K562 (cell line): ENCODE results near the gene KLHL25. TPM values are rescaled to one million over a fixed set of nuclear protein-coding genes. Genes with fewer than 3 reads are reported as not detected.

ENCODE experiments used
- ATAC-seq: fragments of 200-7000 bp; cut with Tn5 transposase; 3 replicates; pipeline ENCODE4 v1.9.1; 2020; ENCODE audit warnings: moderate library complexity
- BruUV-seq: library from RNA; stranded (reverse); fragments of 400-500 nt; replicated peaks from 2 replicates; lab custom pipeline; 2021; lab: Mats Ljungman, UMichigan
- CTCF ChIA-PET: fragments of 300-600 bp; formaldehyde crosslinking; extraction: SDS; loops from one replicate; lab custom pipeline; 2021; ENCODE audit warnings: low intra/inter-chr PET ratio; lab: Yijun Ruan, JAX
- POLR2A ChIA-PET: fragments of 300-600, 350-650 bp; sonication (Branson Sonifier 250); formaldehyde crosslinking; extraction: SDS; loops from one replicate; lab custom pipeline; 2021; ENCODE audit warnings: antibody characterized with exemption, inconsistent platforms; lab: Yijun Ruan, JAX
- DNase-seq, 4 experiments: peaks; one replicate each; pipeline versions ENCODE4 v3.0.0 to v3.0.0-alpha.2; 2011 to 2018; ENCODE audit warnings: low spot score in 3 of 4, mixed read lengths in 3 of 4; ENCODE audit errors: extremely low read depth in 1 of 4
- FAIRE-seq: peaks from 2 replicates; lab custom pipeline; 2011; peaks lifted over from hg19 to GRCh38; lab: Jason Lieb, UNC
- H2AFZ ChIP-seq: 2 replicates; pipeline ENCODE4 v1.6.0; 2011; ENCODE audit warnings: low read depth, low read length, control low read depth, inconsistent platforms
- H3K27ac ChIP-seq: fragments of 200-600 bp; 3 replicates; pipeline ENCODE4 v1.8.0; 2011; ENCODE audit warnings: low read depth, mild to moderate bottlenecking, control low read depth, inconsistent platforms, low read length, moderate library complexity, mixed read lengths; ENCODE audit errors: extremely low read depth
- H3K27me3 ChIP-seq, 2 experiments: fragments of 300-600 bp in 1 of 2; 2 replicates in 1 of 2; 3 replicates in 1 of 2; pipeline versions ENCODE4 v1.6.0 to v1.8.0; 2011; ENCODE audit warnings: inconsistent platforms in 2 of 2, low read length in 2 of 2, mild to moderate bottlenecking in 1 of 2, mixed read lengths in 1 of 2, moderate library complexity in 1 of 2; ENCODE audit not compliant: control insufficient read depth in 2 of 2, insufficient read depth in 2 of 2
- H3K36me3 ChIP-seq: fragments of 300-600 bp; 3 replicates; pipeline ENCODE4 v1.8.0; 2011; ENCODE audit warnings: mild to moderate bottlenecking, low read length, inconsistent platforms; ENCODE audit not compliant: control insufficient read depth, insufficient read depth
- H3K4me1 ChIP-seq, 2 experiments: fragments of 200-600 bp in 1 of 2; replicated peaks in 1 of 2; 2 replicates in 1 of 2; 3 replicates in 1 of 2; pipeline versions ENCODE4 v1.5.1 to v1.8.0; 2011; ENCODE audit warnings: inconsistent platforms in 2 of 2, low read length in 2 of 2, mild to moderate bottlenecking in 1 of 2, mixed read lengths in 1 of 2, moderate library complexity in 1 of 2; ENCODE audit not compliant: control insufficient read depth in 2 of 2, insufficient read depth in 2 of 2
- H3K4me2 ChIP-seq: 2 replicates; pipeline ENCODE4 v1.6.1; 2011; ENCODE audit warnings: low read length, control low read depth, inconsistent platforms, mixed read lengths; ENCODE audit not compliant: insufficient read depth
- H3K4me3 ChIP-seq: fragments of 200-600 bp; sonication (generic), shearing (Covaris generic); 2 replicates; pipeline ENCODE4 v1.5.1; 2016; ENCODE audit warnings: control low read depth, inconsistent platforms
- H3K79me2 ChIP-seq: fragments of 200-600 bp; 3 replicates; pipeline ENCODE4 v1.8.0; 2011; ENCODE audit warnings: low read length, inconsistent platforms; ENCODE audit not compliant: control insufficient read depth, insufficient read depth
- H3K9ac ChIP-seq, 2 experiments: 2 replicates each; pipeline versions ENCODE4 v1.6.0 to v1.6.1; 2011; ENCODE audit warnings: low read depth in 2 of 2, low read length in 2 of 2, control low read depth in 1 of 2, inconsistent platforms in 1 of 2, mild to moderate bottlenecking in 1 of 2, mixed read lengths in 1 of 2; ENCODE audit not compliant: insufficient read depth in 1 of 2
- H3K9me1 ChIP-seq: one replicate; pipeline ENCODE4 v1.6.0; 2011; ENCODE audit warnings: inconsistent platforms, mild to moderate bottlenecking, low read length, moderate library complexity; ENCODE audit not compliant: control insufficient read depth, insufficient read depth
- H3K9me3 ChIP-seq: replicated peaks from 2 replicates; pipeline ENCODE4 v1.5.1; 2011; ENCODE audit warnings: low read depth, low read length, inconsistent platforms; ENCODE audit not compliant: control insufficient read depth, insufficient read depth
- H4K20me1 ChIP-seq: replicated peaks from 2 replicates; pipeline ENCODE4 v1.6.1; 2011; ENCODE audit warnings: low read length, inconsistent platforms, mixed read lengths; ENCODE audit not compliant: control insufficient read depth, insufficient read depth
- ELK1 ChIP-seq: sonication (generic); formaldehyde crosslinking; IDR thresholded peaks from 2 replicates; pipeline ENCODE4 v1.8.1; 2022; ENCODE audit warnings: missing genetic modification reagents
- NCOA6 ChIP-seq: fragments of 450-650 bp; IDR thresholded peaks from 2 replicates; pipeline ENCODE4 v1.6.1; 2017; ENCODE audit warnings: mild to moderate bottlenecking
- POLR2B ChIP-seq: fragments of 450-650 bp; IDR thresholded peaks from 2 replicates; pipeline ENCODE4 v1.6.1; 2018; ENCODE audit warnings: low read depth; ENCODE audit not compliant: partially characterized antibody
- TCF15 ChIP-seq: fragments of 250-450 bp; sonication (Bioruptor Pico); IDR thresholded peaks from 2 replicates; pipeline ENCODE4 v1.8.0; 2022; ENCODE audit warnings: moderate library complexity, mild to moderate bottlenecking, inconsistent platforms
- VEZF1 ChIP-seq: fragments of 200-800 bp; sonication (Bioruptor generic); IDR thresholded peaks from 2 replicates; pipeline ENCODE4 v1.6.1; 2017; ENCODE audit warnings: missing genetic modification characterization, missing compliant biosample characterization
- ZBTB17 ChIP-seq: fragments of 450-650 bp; formaldehyde crosslinking; IDR thresholded peaks from 2 replicates; pipeline ENCODE4 v1.4.0; 2020; ENCODE audit warnings: mild to moderate bottlenecking
- ZNF24 ChIP-seq: fragments of 450-650 bp; IDR thresholded peaks from 2 replicates; pipeline ENCODE4 v1.6.1; 2016
- WGBS: fragments of 100-300 bp; shearing (Covaris generic); methylation state at CpG from one replicate; pipeline ENCODE4 v1.1.6; 2016; ENCODE audit warnings: low coverage, mixed read lengths; ENCODE audit not compliant: insufficient coverage; ENCODE audit errors: missing lambda C conversion rate; 5-methylcytosine and 5-hydroxymethylcytosine counted together
- in situ Hi-C: fragments of 300-500 bp; cut with MboI; formaldehyde crosslinking; loops from 4 replicates; pipeline ENCODE4 v1.15.0; 2018; ENCODE audit warnings: inconsistent platforms, mixed read lengths
- intact Hi-C: fragments of 100-400 bp; cut with micrococcal nuclease; formaldehyde crosslinking; loops from 2 replicates; pipeline ENCODE4 v1.14.2; 2022
- polyA plus RNA-seq, 8 experiments: library from polyadenylated mRNA; depleted of rRNA in 4 of 8; stranded (reverse) in 5 of 8; unstranded in 3 of 8; fragments of >200 nt; fragmentation: Nextera tagmentation in 2 of 8; fragmentation: Illumina TruSeq in 1 of 8; extraction: Ambion mirVana in 2 of 8; extraction: Trizol in 1 of 8; gene quantifications; 2 replicates each; pipeline versions ENCODE4 v1.2.1 to v1.2.3, GENCODE V29; 2011 to 2014; ENCODE audit warnings: inconsistent platforms in 1 of 8, missing spikeins in 1 of 8
- total RNA-seq, 7 experiments: library from RNA; depleted of rRNA in 6 of 7; stranded (reverse); fragments of >200 nt in 6 of 7; fragmentation: Illumina TruSeq in 2 of 7; extraction: Trizol in 2 of 7; gene quantifications; 2 replicates each; pipeline versions ENCODE4 v1.2.1 to v1.2.3, GENCODE V29; 2011 to 2021; ENCODE audit warnings: low replicate concordance in 1 of 7

KLHL25 gene
- total and polyA plus RNA-seq, 9 of the 15 experiments (the other 6 are each of a cell fraction or from before 2014, with no cell fraction given): 0.04 to 0.14 (median 0.10) TPM; not detected in 3

- CTCF ChIA-PET: no interaction called here
- no peak for TF ChIP-seq ELK1 (CRISPR knock-in tag)
- no peak for TF ChIP-seq NCOA6
- TF ChIP-seq ZNF24: no peak
- no peak for TF ChIP-seq VEZF1
- no peak for TF ChIP-seq ZBTB17
- no peak for TF ChIP-seq TCF15 (CRISPR knock-in tag)
- no peak for TF ChIP-seq POLR2B
- TF ChIP-seq, all 486 proteins: peak for 0
- no peaks in the 10 kb centered on the region; a peak in 1 of 5 replicates for H3K27me3 ChIP-seq
- H3K36me3 ChIP-seq: no peaks in the 10 kb centered on the region
- no peak overlapping the region for H2AFZ ChIP-seq
- no peaks in the 10 kb centered on the region for H3K79me2 ChIP-seq
- FAIRE-seq (no peak), ATAC-seq (no peak), DNase-seq (no peak)
- no peak overlapping the region for H3K4me3 ChIP-seq
- no peaks in the 10 kb centered on the region for H3K9me1 ChIP-seq
- intact Hi-C loops (no loop called here), in situ Hi-C loops (no loop called here)
- WGBS: 1% methylated on average over 8 of the region's 9 CpGs
- no peaks in the 10 kb centered on the region for H4K20me1 ChIP-seq
- no peaks in the 10 kb centered on the region for H3K4me1 ChIP-seq
- no peak overlapping the region for H3K4me2 ChIP-seq
- BruUV-seq: no TSS peak
- no peak overlapping the region for H3K9ac ChIP-seq
- no peaks in the 10 kb centered on the region for H3K9me3 ChIP-seq
- no peak overlapping the region for H3K27ac ChIP-seq
- POLR2A ChIA-PET: interaction anchor here (0.8 kb wide), 1 partner anchor 23 kb away, joined by 3 read pairs; no protein-coding TSS in a partner anchor
These were observed 5.9 kb upstream of the KLHL25 start for GRCh38 chr15:85800478-85801123.
